Pulmonary artery endothelial cell (primary cell): ENCODE data around the gene INPP5D. TPM values are rescaled to one million over a fixed set of nuclear protein-coding genes. Genes with fewer than 3 reads are reported as not detected.

Experiments used
- total RNA-seq: library from RNA; depleted of rRNA; stranded (reverse); fragments of >200 nt; gene quantifications from 2 replicates; pipeline ENCODE4 v1.2.3, GENCODE V29; 2014

The INPP5D gene
- total RNA-seq, 1 donor from 2014 or later = 19.8 TPM

Other genes starting within 250 kb of the INPP5D start
- 0.26 and 0.56 TPM in 2 replicates for gene SNORC, start 190.1 kb upstream of the INPP5D start, total RNA-seq
- gene NGEF, start 47.1 kb upstream of the INPP5D start, total RNA-seq = 0.14 and 3.2 TPM in 2 replicates
- not detected in 2 replicates for gene NEU2, start 27.7 kb upstream of the INPP5D start, total RNA-seq
- gene ATG16L1, start 191.3 kb downstream of the INPP5D start, total RNA-seq = 48.3 and 51.5 TPM in 2 replicates
- 0.07 TPM in 1 of 2 replicates, not detected in the other for gene SAG, start 247.5 kb downstream of the INPP5D start, total RNA-seq